Activated T-helper 17 cell treated with anti-CD3 and anti-CD28 coated beads, Interleukin-2, amount 50 U/mL, for 72 hours (primary cell): ENCODE data around the gene HHIP. TPM values are rescaled to one million over a fixed set of nuclear protein-coding genes. Genes with fewer than 3 reads are reported as not detected.
"Not testable (repeated sequence)": the region's sequence is repeated elsewhere in the genome, so short reads cannot be mapped to it uniquely, and the experiment has no call there.

Experiments used
- ATAC-seq: fragments of 150-1000 bp; cut with Tn5 transposase; replicated peaks from 2 replicates; pipeline ENCODE4 v1.10.0; 2021; ENCODE audit warnings: mild to moderate bottlenecking, moderate library complexity
- H3K27ac Mint-ChIP-seq: one replicate; pipeline ENCODE4 v1.8.0; 2022; ENCODE audit warnings: mixed read lengths
- H3K27me3 Mint-ChIP-seq: one replicate; pipeline ENCODE4 v1.8.0; 2022; ENCODE audit warnings: mixed read lengths
- H3K36me3 Mint-ChIP-seq: one replicate; pipeline ENCODE4 v1.8.0; 2022; ENCODE audit warnings: low read depth, mild to moderate bottlenecking, mixed read lengths
- H3K4me1 Mint-ChIP-seq: one replicate; pipeline ENCODE4 v1.8.0; 2022; ENCODE audit warnings: mixed read lengths
- H3K4me3 Mint-ChIP-seq: one replicate; pipeline ENCODE4 v1.8.0; 2022; ENCODE audit warnings: mild to moderate bottlenecking, mixed read lengths
- H3K9me3 Mint-ChIP-seq: one replicate; pipeline ENCODE4 v1.8.0; 2022; ENCODE audit warnings: mixed read lengths
- total RNA-seq, 2 donors: library from RNA; stranded (reverse); gene quantifications; one replicate each; pipeline ENCODE4 v1.2.3, GENCODE V29; 2022

The HHIP gene
- total RNA-seq, 2 donors from 2014 or later = not detected

GRCh38 chr4:144734522-144734921 is 88.6 kb downstream of the HHIP start:
- no peak for ATAC-seq
- H3K4me1 Mint-ChIP-seq = no peaks in the 10 kb centered on the region
- H3K9me3 Mint-ChIP-seq = no peaks in the 10 kb centered on the region
- no peak overlapping the region for H3K27ac Mint-ChIP-seq
- H3K4me3 Mint-ChIP-seq = no peak overlapping the region
- no peaks in the 10 kb centered on the region for H3K36me3 Mint-ChIP-seq
- no peaks in the 10 kb centered on the region for H3K27me3 Mint-ChIP-seq

GRCh38 chr4:144738649-144739048 is 92.7 kb downstream of the HHIP start:
- no peak overlapping the region for H3K27ac Mint-ChIP-seq
- no peaks in the 10 kb centered on the region for H3K36me3 Mint-ChIP-seq
- H3K27me3 Mint-ChIP-seq = no peaks in the 10 kb centered on the region
- no peak overlapping the region for H3K4me3 Mint-ChIP-seq
- no peaks in the 10 kb centered on the region for H3K4me1 Mint-ChIP-seq
- ATAC-seq = no peak
- no peaks in the 10 kb centered on the region for H3K9me3 Mint-ChIP-seq

- ATAC-seq = no peak
- no peaks in the 10 kb centered on the region for H3K36me3 Mint-ChIP-seq
Observed at GRCh38 chr4:144739511-144740033, 93.6 kb downstream of the HHIP start.

GRCh38 chr4:144740316-144740715 is 94.4 kb downstream of the HHIP start:
- ATAC-seq = no peak
- no peaks in the 10 kb centered on the region for H3K9me3 Mint-ChIP-seq

More at GRCh38 chr4:144739511-144740033, 93.6 kb downstream of the HHIP start:
- Mint-ChIP-seq H3K9me3 (no peaks in the 10 kb centered on the region), H3K27ac (no peak overlapping the region), H3K4me3 (no peak overlapping the region), H3K27me3 (no peaks in the 10 kb centered on the region), H3K4me1 (no peaks in the 10 kb centered on the region)

GRCh38 chr4:144748814-144749555 is 103.0 kb downstream of the HHIP start:
- peaks cover 10% of the 10 kb centered on the region for H3K9me3 Mint-ChIP-seq
- no peak for ATAC-seq

More at GRCh38 chr4:144740316-144740715, 94.4 kb downstream of the HHIP start:
- Mint-ChIP-seq H3K27ac (no peak overlapping the region), H3K27me3 (no peaks in the 10 kb centered on the region), H3K4me1 (no peaks in the 10 kb centered on the region), H3K36me3 (no peaks in the 10 kb centered on the region), H3K4me3 (no peak overlapping the region)

GRCh38 chr4:144750348-144750747 is 104.4 kb downstream of the HHIP start:
- Mint-ChIP-seq H3K36me3 (no peaks in the 10 kb centered on the region), H3K4me3 (no peak overlapping the region), H3K27ac (no peak overlapping the region), H3K27me3 (peaks cover 3% of the 10 kb centered on the region), H3K9me3 (peaks cover 10% of the 10 kb centered on the region), H3K4me1 (no peaks in the 10 kb centered on the region)
- no peak for ATAC-seq

More at GRCh38 chr4:144748814-144749555, 103.0 kb downstream of the HHIP start:
- no peak overlapping the region for H3K4me3 Mint-ChIP-seq
- H3K36me3 Mint-ChIP-seq = no peaks in the 10 kb centered on the region
- no peaks in the 10 kb centered on the region for H3K4me1 Mint-ChIP-seq
- H3K27ac Mint-ChIP-seq = no peak overlapping the region
- H3K27me3 Mint-ChIP-seq = peaks cover 3% of the 10 kb centered on the region

GRCh38 chr4:144754562-144755410 is 108.8 kb downstream of the HHIP start:
- no peaks in the 10 kb centered on the region for H3K36me3 Mint-ChIP-seq

GRCh38 chr4:144757969-144758368 is 112.0 kb downstream of the HHIP start:
- peaks cover 14% of the 10 kb centered on the region for H3K9me3 Mint-ChIP-seq
- H3K36me3 Mint-ChIP-seq = no peaks in the 10 kb centered on the region
- no peak for ATAC-seq
- H3K27ac Mint-ChIP-seq = no peak overlapping the region
- H3K27me3 Mint-ChIP-seq = no peaks in the 10 kb centered on the region
- H3K4me3 Mint-ChIP-seq = no peak overlapping the region
- no peaks in the 10 kb centered on the region for H3K4me1 Mint-ChIP-seq

More at GRCh38 chr4:144754562-144755410, 108.8 kb downstream of the HHIP start:
- H3K4me3 Mint-ChIP-seq = no peak overlapping the region
- no peaks in the 10 kb centered on the region for H3K4me1 Mint-ChIP-seq
- ATAC-seq = no peak
- no peak overlapping the region for H3K27ac Mint-ChIP-seq
- H3K9me3 Mint-ChIP-seq = peaks cover 6% of the 10 kb centered on the region
- no peaks in the 10 kb centered on the region for H3K27me3 Mint-ChIP-seq

GRCh38 chr4:144768809-144769208 is 122.9 kb downstream of the HHIP start:
- H3K9me3 Mint-ChIP-seq = not testable (repeated sequence)

GRCh38 chr4:144778364-144778763 is 132.4 kb downstream of the HHIP start:
- Mint-ChIP-seq H3K4me1 (no peaks in the 10 kb centered on the region), H3K4me3 (no peak overlapping the region), H3K27ac (no peak overlapping the region), H3K27me3 (no peaks in the 10 kb centered on the region), H3K36me3 (no peaks in the 10 kb centered on the region), H3K9me3 (peaks cover 7% of the 10 kb centered on the region)
- no peak for ATAC-seq

More at GRCh38 chr4:144768809-144769208, 122.9 kb downstream of the HHIP start:
- H3K36me3 Mint-ChIP-seq, H3K4me1 Mint-ChIP-seq, ATAC-seq, H3K4me3 Mint-ChIP-seq, H3K27me3 Mint-ChIP-seq, H3K27ac Mint-ChIP-seq: not testable (repeated sequence)

- H3K4me3 Mint-ChIP-seq = no peak overlapping the region
- no peak overlapping the region for H3K27ac Mint-ChIP-seq
- H3K4me1 Mint-ChIP-seq = no peaks in the 10 kb centered on the region
- ATAC-seq = no peak
- H3K9me3 Mint-ChIP-seq = peaks cover under 1% of the 10 kb centered on the region
- H3K36me3 Mint-ChIP-seq = no peaks in the 10 kb centered on the region
- no peaks in the 10 kb centered on the region for H3K27me3 Mint-ChIP-seq
Observed at GRCh38 chr4:144782345-144782744, 136.4 kb downstream of the HHIP start.

GRCh38 chr4:144785961-144786360 is 140.0 kb downstream of the HHIP start:
- H3K4me3 Mint-ChIP-seq = no peak overlapping the region
- no peak for ATAC-seq
- H3K9me3 Mint-ChIP-seq = no peaks in the 10 kb centered on the region
- no peak overlapping the region for H3K27ac Mint-ChIP-seq
- no peaks in the 10 kb centered on the region for H3K36me3 Mint-ChIP-seq
- H3K4me1 Mint-ChIP-seq = no peaks in the 10 kb centered on the region
- H3K27me3 Mint-ChIP-seq = no peaks in the 10 kb centered on the region

- Mint-ChIP-seq H3K27ac (no peak overlapping the region), H3K9me3 (peaks cover under 1% of the 10 kb centered on the region), H3K4me1 (no peaks in the 10 kb centered on the region), H3K4me3 (no peak overlapping the region), H3K36me3 (no peaks in the 10 kb centered on the region), H3K27me3 (no peaks in the 10 kb centered on the region)
- no peak for ATAC-seq
Observed at GRCh38 chr4:144787365-144788258, 141.7 kb downstream of the HHIP start.

GRCh38 chr4:144788469-144788868 is 142.5 kb downstream of the HHIP start:
- Mint-ChIP-seq H3K27ac (no peak overlapping the region), H3K36me3 (no peaks in the 10 kb centered on the region)
- no peak for ATAC-seq

More at GRCh38 chr4:144788469-144788868, 142.5 kb downstream of the HHIP start:
- Mint-ChIP-seq H3K9me3 (peaks cover 5% of the 10 kb centered on the region), H3K4me1 (no peaks in the 10 kb centered on the region), H3K4me3 (no peak overlapping the region), H3K27me3 (no peaks in the 10 kb centered on the region)
